Common myeloid progenitor, CD34-positive (primary cell): ENCODE measurements around the gene TMEM120B. TPM values are rescaled to one million over a fixed set of nuclear protein-coding genes. Genes with fewer than 3 reads are reported as not detected.
A peak's percentile ranks its signal among the peaks of the same experiment; 100 is the strongest.
"Not testable (repeated sequence)": the region's sequence is repeated elsewhere in the genome, so short reads cannot be mapped to it uniquely, and the experiment has no call there.

Source experiments
- CTCF ChIA-PET: fragments of 350-600 bp; sonication (Branson Sonifier 250); formaldehyde crosslinking; loops from one replicate; lab custom pipeline; 2021; ENCODE audit warnings: antibody characterized with exemption; lab: Charles Lee
- POLR2A ChIA-PET: fragments of 350-600 bp; sonication (Branson Sonifier 250); formaldehyde crosslinking; loops from one replicate; lab custom pipeline; 2021; ENCODE audit warnings: antibody characterized with exemption; lab: Charles Lee
- DNase-seq, 3 donors: peaks; one replicate each; pipeline versions ENCODE4 v3.0.0 to v3.0.0-alpha.2; 2013
- H3K27ac ChIP-seq, 2 experiments: 1 replicate in 1 of 2; 2 replicates in 1 of 2; pipeline ENCODE4 v1.7.0; 2013; ENCODE audit warnings: inconsistent platforms in 2 of 2, low read length in 2 of 2, mild to moderate bottlenecking in 2 of 2, low read depth in 1 of 2, moderate library complexity in 1 of 2; ENCODE audit not compliant: severe bottlenecking in 2 of 2, insufficient read depth in 1 of 2, poor library complexity in 1 of 2
- H3K27me3 ChIP-seq, 5 experiments: replicated peaks in 2 of 5; 1 replicate in 3 of 5; 2 replicates in 2 of 5; pipeline versions ENCODE4 v1.6.1 to v1.7.0; 2013; ENCODE audit warnings: low read length in 4 of 5, mild to moderate bottlenecking in 2 of 5, moderate library complexity in 2 of 5, inconsistent platforms in 1 of 5; ENCODE audit not compliant: insufficient read depth in 5 of 5, control insufficient read depth in 4 of 5
- H3K36me3 ChIP-seq, 4 experiments: 1 replicate in 2 of 4; 2 replicates in 2 of 4; pipeline versions ENCODE4 v1.6.1 to v1.7.0; 2013; ENCODE audit warnings: low read length in 3 of 4, control low read depth in 1 of 4, mild to moderate bottlenecking in 1 of 4; ENCODE audit not compliant: control insufficient read depth in 4 of 4, insufficient read depth in 4 of 4
- H3K4me1 ChIP-seq, 4 experiments: 1 replicate in 3 of 4; 2 replicates in 1 of 4; pipeline versions ENCODE4 v1.6.1 to v1.7.1; 2013; ENCODE audit warnings: low read length in 3 of 4, mild to moderate bottlenecking in 3 of 4, control low read depth in 1 of 4, inconsistent platforms in 1 of 4, moderate library complexity in 1 of 4; ENCODE audit not compliant: control insufficient read depth in 4 of 4, insufficient read depth in 4 of 4; ENCODE audit errors: control extremely low read depth in 1 of 4
- H3K4me3 ChIP-seq, 7 experiments: 1 replicate in 4 of 7; 2 replicates in 3 of 7; pipeline versions ENCODE4 v1.5.1 to v1.7.0; 2013; ENCODE audit warnings: mild to moderate bottlenecking in 7 of 7, low read length in 6 of 7, moderate library complexity in 6 of 7, inconsistent platforms in 2 of 7, low read depth in 2 of 7, control low read depth in 1 of 7; ENCODE audit not compliant: insufficient read depth in 4 of 7, control insufficient read depth in 1 of 7; ENCODE audit errors: extremely low read depth in 1 of 7
- H3K9me3 ChIP-seq, 5 experiments: 1 replicate in 4 of 5; 2 replicates in 1 of 5; pipeline versions ENCODE4 v1.6.1 to v1.7.1; 2013; ENCODE audit warnings: low read length in 4 of 5, mild to moderate bottlenecking in 2 of 5, inconsistent platforms in 1 of 5, low read depth in 1 of 5, moderate library complexity in 1 of 5; ENCODE audit not compliant: control insufficient read depth in 4 of 5, insufficient read depth in 2 of 5; ENCODE audit errors: control extremely low read depth in 1 of 5
- WGBS: methylation state at CpG from one replicate; pipeline ENCODE4 v1.1.5; 2013; ENCODE audit not compliant: insufficient coverage; 5-methylcytosine and 5-hydroxymethylcytosine counted together
- polyA plus RNA-seq: library from polyadenylated mRNA; unstranded; fragments of 120-200 nt; gene quantifications from one replicate; pipeline ENCODE4 v1.2.1, GENCODE V29; 2013

TMEM120B gene
- polyA plus RNA-seq: 7.1 TPM

GRCh38 chr12:121712461-121713256 lies at the start of gene TMEM120B:
Gene TMEM120B (plus strand): TSS chr12:121712752. CDS start chr12:121712896, 144 bp downstream.
- no peaks in the 10 kb centered on the region for H3K27me3 ChIP-seq
- peak within 1 kb of the TSS; percentile 33 to 82 for H3K27ac ChIP-seq
- CTCF ChIA-PET: interaction anchor here (0.6 to 2.6 kb wide), 15 partner anchors 11 to 773 kb away, joined by 3 to 17 read pairs (median 5); partner anchors contain the start of gene RHOF
- WGBS: 0% methylated on average over 50 of the region's 74 CpGs
- peaks cover 0 to 5% (median 3%) of the 10 kb centered on the region in 4 experiments for H3K36me3 ChIP-seq
- H3K9me3 ChIP-seq: no peaks in the 10 kb centered on the region
- peaks cover 3 to 30% (median 19%) of the 10 kb centered on the region in 4 experiments for H3K4me1 ChIP-seq
- peak within 1 kb of the TSS; percentile 44 to 92 (median 83) for H3K4me3 ChIP-seq
- DNase-seq: peak; percentile 65 to 78 (median 73)
- POLR2A ChIA-PET: interaction anchor here (1.0 to 1.6 kb wide), 3 partner anchors 69 to 82 kb away, joined by 3 to 4 read pairs (median 3); no protein-coding TSS in a partner anchor

- peaks cover 0 to 4% (median 4%) of the 10 kb centered on the region in 4 experiments for H3K36me3 ChIP-seq
- H3K4me3 ChIP-seq: peak overlapping the region in 4 of 7 experiments; percentile 76 to 97 (median 87)
- peaks cover 5 to 79% (median 64%) of the 10 kb centered on the region in 4 experiments for H3K4me1 ChIP-seq
- peak overlapping the region in 1 of 2 experiments; percentile 43 for H3K27ac ChIP-seq
- 0% methylated on average over 1 of the region's 3 CpGs for WGBS
- no peak for DNase-seq
- no peaks in the 10 kb centered on the region for H3K27me3 ChIP-seq
- H3K9me3 ChIP-seq: no peaks in the 10 kb centered on the region
- CTCF ChIA-PET: interaction anchor here (1.9 to 10.5 kb wide), 2 partner anchors 14 to 39 kb away, joined by 7 to 174 read pairs; partner anchors contain the start of gene ORAI1
- POLR2A ChIA-PET: interaction anchor here (0.6 to 1.5 kb wide), 3 partner anchors 9 to 434 kb away, joined by 3 to 10 read pairs (median 5); partner anchors contain the start of gene ORAI1
These were observed 49.0 kb upstream of the TMEM120B start for GRCh38 chr12:121663610-121663929.

- H3K27ac ChIP-seq, H3K9me3 ChIP-seq, H3K36me3 ChIP-seq, POLR2A ChIA-PET, H3K27me3 ChIP-seq, H3K4me3 ChIP-seq: not testable (repeated sequence)
- 100% methylated on average over 5 of the region's 6 CpGs for WGBS
- CTCF ChIA-PET: interaction anchor here (0.6 to 10.5 kb wide), 10 partner anchors 13 to 176 kb away, joined by 3 to 174 read pairs (median 21); partner anchors contain the start of gene ORAI1
- peaks cover 5 to 50% (median 39%) of the 10 kb centered on the region in 4 experiments for H3K4me1 ChIP-seq
- DNase-seq: peak in 2 of 3 donors; percentile 26 to 39
These were observed 45.7 kb upstream of the TMEM120B start for GRCh38 chr12:121666829-121667228.

- Histone ChIP-seq H3K4me3 (no peak overlapping the region), H3K9me3 (no peaks in the 10 kb centered on the region), H3K27ac (no peak overlapping the region), H3K36me3 (peaks cover 0 to 4% (median 4%) of the 10 kb centered on the region in 4 experiments), H3K27me3 (no peaks in the 10 kb centered on the region), H3K4me1 (peaks cover 3 to 48% (median 34%) of the 10 kb centered on the region in 4 experiments)
- ChIA-PET POLR2A (interaction anchor here (0.6 to 2.2 kb wide), 7 partner anchors 20 to 140 kb away, joined by 3 to 15 read pairs (median 8); partner anchors contain the start of gene ORAI1), CTCF (interaction anchor here (0.6 to 10.5 kb wide), 26 partner anchors 10 to 196 kb away, joined by 3 to 174 read pairs (median 6); partner anchors contain the start of genes KDM2B and ORAI1)
- 93% methylated on average over 16 of the region's 18 CpGs for WGBS
- peak; percentile 77 to 86 (median 81) for DNase-seq
These were observed 43.6 kb upstream of the TMEM120B start for GRCh38 chr12:121668750-121669520.

- H3K27me3 ChIP-seq: no peaks in the 10 kb centered on the region
- WGBS: 100% methylated on average over 1 of the region's 5 CpGs
- ChIA-PET CTCF (interaction anchor here (0.6 to 10.5 kb wide), 19 partner anchors 11 to 197 kb away, joined by 3 to 174 read pairs (median 9); partner anchors contain the start of genes KDM2B and ORAI1), POLR2A (interaction anchor here (1.8 to 2.2 kb wide), 3 partner anchors 40 to 117 kb away, joined by 9 to 15 read pairs (median 10); partner anchors contain the start of gene ORAI1)
- peaks cover 3 to 43% (median 30%) of the 10 kb centered on the region in 4 experiments for H3K4me1 ChIP-seq
- no peak for DNase-seq
- peaks cover 0 to 4% (median 4%) of the 10 kb centered on the region in 4 experiments for H3K36me3 ChIP-seq
- no peak within 1 kb of the TSS for H3K4me3 ChIP-seq
- H3K9me3 ChIP-seq: no peaks in the 10 kb centered on the region
- H3K27ac ChIP-seq: no peak within 1 kb of the TSS
These were observed 43.0 kb upstream of the TMEM120B start, which contains the start of gene MORN3 for GRCh38 chr12:121669521-121669900. Gene MORN3 (minus strand): TSS chr12:121669654. CDS start chr12:121669483, 171 bp downstream.

GRCh38 chr12:121673013-121673511 lies 39.5 kb upstream of the TMEM120B start:
- CTCF ChIA-PET: interaction anchor here (1.1 to 8.5 kb wide), 3 partner anchors 10 to 123 kb away, joined by 3 to 150 read pairs (median 65); no protein-coding TSS in a partner anchor
- H3K4me3 ChIP-seq: peak overlapping the region in 5 of 7 experiments; percentile 59 to 90 (median 75)

More at GRCh38 chr12:121673013-121673511, 39.5 kb upstream of the TMEM120B start:
- WGBS: 85% methylated on average over 12 of the region's 12 CpGs
- DNase-seq: no peak
- Histone ChIP-seq H3K36me3 (no peaks in the 10 kb centered on the region), H3K4me1 (peaks cover 0 to 22% (median 17%) of the 10 kb centered on the region in 4 experiments), H3K9me3 (no peaks in the 10 kb centered on the region), H3K27me3 (no peaks in the 10 kb centered on the region), H3K27ac (peak overlapping the region; percentile 68 to 88)
- POLR2A ChIA-PET: interaction anchor here (0.6 to 1.0 kb wide), 3 partner anchors 9 to 47 kb away, joined by 3 to 6 read pairs (median 5); partner anchors contain the start of gene ORAI1
